SKM-1 (cell line): ENCODE results near the gene THPO.
A peak's percentile ranks its signal among the peaks of the same experiment; 100 is the strongest.

Experiments
- DNase-seq: peaks from one replicate; lab custom pipeline; 2025; ENCODE audit not compliant: unreplicated experiment; lab: John Stamatoyannopoulos, UW

Gene THPO

GRCh38 chr3:184377882-184378445, at the start of gene THPO:
Gene THPO (minus strand): TSS chr3:184378207. CDS start chr3:184376259, 1,948 bp downstream.
- DNase-seq = no peak

- no peak for DNase-seq
Measured at GRCh38 chr3:184426691-184427141, 48.7 kb upstream of the THPO start.

GRCh38 chr3:184423561-184423960, 45.6 kb upstream of the THPO start:
- no peak for DNase-seq

GRCh38 chr3:184419171-184419570, 41.2 kb upstream of the THPO start:
- DNase-seq = no peak

GRCh38 chr3:184417619-184418327, 39.8 kb upstream of the THPO start:
- DNase-seq = peak; percentile 49

- no peak for DNase-seq
Measured at GRCh38 chr3:184415203-184415490, 37.1 kb upstream of the THPO start.

GRCh38 chr3:184414418-184415202, 36.6 kb upstream of the THPO start:
- DNase-seq = no peak

- no peak for DNase-seq
Measured at GRCh38 chr3:184409946-184410500, 32.0 kb upstream of the THPO start.

- DNase-seq = no peak
Measured at GRCh38 chr3:184409331-184409926, 31.4 kb upstream of the THPO start.

GRCh38 chr3:184405075-184406030, 27.3 kb upstream of the THPO start:
- no peak for DNase-seq

GRCh38 chr3:184399410-184399809, 21.4 kb upstream of the THPO start:
- DNase-seq = no peak

- DNase-seq = no peak
Measured at GRCh38 chr3:184395320-184395660, 17.3 kb upstream of the THPO start.

- DNase-seq = no peak
Measured at GRCh38 chr3:184391266-184391665, 13.3 kb upstream of the THPO start.

GRCh38 chr3:184389935-184390528, 12.0 kb upstream of the THPO start:
- no peak for DNase-seq

GRCh38 chr3:184389384-184389783, 11.4 kb upstream of the THPO start:
- DNase-seq = no peak

- no peak for DNase-seq
Measured at GRCh38 chr3:184388936-184389230, 10.9 kb upstream of the THPO start.

- DNase-seq = no peak
Measured at GRCh38 chr3:184388164-184388935, 10.3 kb upstream of the THPO start.

GRCh38 chr3:184387174-184387714, 9.2 kb upstream of the THPO start:
- DNase-seq = no peak

GRCh38 chr3:184386047-184386806, 8.2 kb upstream of the THPO start:
- no peak for DNase-seq
